ENCODE results near the gene DGKD. TPM values are rescaled to one million over a fixed set of nuclear protein-coding genes. Genes with fewer than 3 reads are reported as not detected.

Gene DGKD
- total and polyA plus RNA-seq, 10 of the 15 experiments (the other 5 are each of a cell fraction or from before 2014, with no cell fraction given): 2.7 to 81.9 (median 27.0) TPM

- peak; percentile 70; the same call in 1 of the 2 replicates for TF ChIP-seq ATF2 (IDR thresholded peaks at IDR 0.05; ENCODE audit: low read length)
- TF ChIP-seq, protein P1, sequence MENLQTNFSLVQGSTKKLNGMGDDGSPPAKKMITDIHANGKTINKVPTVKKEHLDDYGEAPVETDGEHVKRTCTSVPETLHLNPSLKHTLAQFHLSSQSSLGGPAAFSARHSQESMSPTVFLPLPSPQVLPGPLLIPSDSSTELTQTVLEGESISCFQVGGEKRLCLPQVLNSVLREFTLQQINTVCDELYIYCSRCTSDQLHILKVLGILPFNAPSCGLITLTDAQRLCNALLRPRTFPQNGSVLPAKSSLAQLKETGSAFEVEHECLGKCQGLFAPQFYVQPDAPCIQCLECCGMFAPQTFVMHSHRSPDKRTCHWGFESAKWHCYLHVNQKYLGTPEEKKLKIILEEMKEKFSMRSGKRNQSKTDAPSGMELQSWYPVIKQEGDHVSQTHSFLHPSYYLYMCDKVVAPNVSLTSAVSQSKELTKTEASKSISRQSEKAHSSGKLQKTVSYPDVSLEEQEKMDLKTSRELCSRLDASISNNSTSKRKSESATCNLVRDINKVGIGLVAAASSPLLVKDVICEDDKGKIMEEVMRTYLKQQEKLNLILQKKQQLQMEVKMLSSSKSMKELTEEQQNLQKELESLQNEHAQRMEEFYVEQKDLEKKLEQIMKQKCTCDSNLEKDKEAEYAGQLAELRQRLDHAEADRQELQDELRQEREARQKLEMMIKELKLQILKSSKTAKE (IDR thresholded peaks at IDR 0.05; ENCODE audit: low read depth, poor library complexity, severe bottlenecking): no peak
- no peak for TF ChIP-seq SUPT20H (IDR thresholded peaks at IDR 0.05; ENCODE audit: borderline replicate concordance, control insufficient read depth, low read depth, low read length)
- TF ChIP-seq, protein P2, sequence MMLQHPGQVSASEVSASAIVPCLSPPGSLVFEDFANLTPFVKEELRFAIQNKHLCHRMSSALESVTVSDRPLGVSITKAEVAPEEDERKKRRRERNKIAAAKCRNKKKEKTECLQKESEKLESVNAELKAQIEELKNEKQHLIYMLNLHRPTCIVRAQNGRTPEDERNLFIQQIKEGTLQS (IDR thresholded peaks at IDR 0.05; ENCODE audit: borderline replicate concordance, extremely low read depth, low read depth, low read length): no peak
- no peak for TF ChIP-seq ZSCAN29 (IDR thresholded peaks at IDR 0.05)
- TF ChIP-seq MAX (IDR thresholded peaks at IDR 0.05; ENCODE audit: low read depth, low read length): peak; percentile 85
- 0 out of 2 replicates have a peak, but pooled peaks have one; percentile 13 for TF ChIP-seq EED (IDR thresholded peaks at IDR 0.05; ENCODE audit: low read depth)
- TF ChIP-seq POLR2A (IDR thresholded peaks at IDR 0.05; ENCODE audit: low read depth, low read length): peak; percentile 60
- TF ChIP-seq RAD21 (IDR thresholded peaks at IDR 0.05; ENCODE audit: insufficient read depth, low read depth, low read length): 0 out of 2 replicates have a peak, but pooled peaks have one; percentile 3
- no peak for TF ChIP-seq NBN (IDR thresholded peaks at IDR 0.05)
- 0 out of 2 replicates have a peak, but pooled peaks have one; percentile 34 for TF ChIP-seq YY1 (IDR thresholded peaks at IDR 0.05; ENCODE audit: low read depth, low read length)
- TF ChIP-seq ZBTB33 (IDR thresholded peaks at IDR 0.05): no peak
- TF ChIP-seq, protein P3, sequence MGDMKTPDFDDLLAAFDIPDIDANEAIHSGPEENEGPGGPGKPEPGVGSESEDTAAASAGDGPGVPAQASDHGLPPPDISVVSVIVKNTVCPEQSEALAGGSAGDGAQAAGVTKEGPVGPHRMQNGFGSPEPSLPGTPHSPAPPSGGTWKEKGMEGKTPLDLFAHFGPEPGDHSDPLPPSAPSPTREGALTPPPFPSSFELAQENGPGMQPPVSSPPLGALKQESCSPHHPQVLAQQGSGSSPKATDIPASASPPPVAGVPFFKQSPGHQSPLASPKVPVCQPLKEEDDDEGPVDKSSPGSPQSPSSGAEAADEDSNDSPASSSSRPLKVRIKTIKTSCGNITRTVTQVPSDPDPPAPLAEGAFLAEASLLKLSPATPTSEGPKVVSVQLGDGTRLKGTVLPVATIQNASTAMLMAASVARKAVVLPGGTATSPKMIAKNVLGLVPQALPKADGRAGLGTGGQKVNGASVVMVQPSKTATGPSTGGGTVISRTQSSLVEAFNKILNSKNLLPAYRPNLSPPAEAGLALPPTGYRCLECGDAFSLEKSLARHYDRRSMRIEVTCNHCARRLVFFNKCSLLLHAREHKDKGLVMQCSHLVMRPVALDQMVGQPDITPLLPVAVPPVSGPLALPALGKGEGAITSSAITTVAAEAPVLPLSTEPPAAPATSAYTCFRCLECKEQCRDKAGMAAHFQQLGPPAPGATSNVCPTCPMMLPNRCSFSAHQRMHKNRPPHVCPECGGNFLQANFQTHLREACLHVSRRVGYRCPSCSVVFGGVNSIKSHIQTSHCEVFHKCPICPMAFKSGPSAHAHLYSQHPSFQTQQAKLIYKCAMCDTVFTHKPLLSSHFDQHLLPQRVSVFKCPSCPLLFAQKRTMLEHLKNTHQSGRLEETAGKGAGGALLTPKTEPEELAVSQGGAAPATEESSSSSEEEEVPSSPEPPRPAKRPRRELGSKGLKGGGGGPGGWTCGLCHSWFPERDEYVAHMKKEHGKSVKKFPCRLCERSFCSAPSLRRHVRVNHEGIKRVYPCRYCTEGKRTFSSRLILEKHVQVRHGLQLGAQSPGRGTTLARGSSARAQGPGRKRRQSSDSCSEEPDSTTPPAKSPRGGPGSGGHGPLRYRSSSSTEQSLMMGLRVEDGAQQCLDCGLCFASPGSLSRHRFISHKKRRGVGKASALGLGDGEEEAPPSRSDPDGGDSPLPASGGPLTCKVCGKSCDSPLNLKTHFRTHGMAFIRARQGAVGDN (IDR thresholded peaks at IDR 0.05): peak; percentile 46
- TF ChIP-seq BCLAF1 (IDR thresholded peaks at IDR 0.05): no peak
- TF ChIP-seq HDAC2 (IDR thresholded peaks at IDR 0.05): no peak
- TF ChIP-seq BHLHE40 (IDR thresholded peaks at IDR 0.05; ENCODE audit: borderline replicate concordance in 1 of 2, low read depth in 2 of 2, low read length in 1 of 2): peak; percentile 38 to 73; a peak in 3 of 4 replicates
Observed at GRCh38 chr2:233385489-233386044, 31.3 kb downstream of the DGKD start (continued).
